PC-3 (cell line): ENCODE results near the gene RBSN. TPM values are rescaled to one million over a fixed set of nuclear protein-coding genes. Genes with fewer than 3 reads are reported as not detected.

Experiments
- ATAC-seq: fragments of 200-7000 bp; cut with Tn5 transposase; 2 replicates; pipeline ENCODE4 v1.9.1; 2020; ENCODE audit warnings: mild to moderate bottlenecking, moderate library complexity
- BruUV-seq: library from RNA; stranded (reverse); fragments of 400-500 nt; replicated peaks from 2 replicates; lab custom pipeline; 2021; lab: Mats Ljungman, UMichigan
- CTCF ChIA-PET: fragments of 300-600 bp; sonication (Branson Sonifier 250); formaldehyde crosslinking; loops from one replicate; lab custom pipeline; 2022; ENCODE audit warnings: antibody characterized with exemption; lab: Charles Lee
- POLR2A ChIA-PET: fragments of 300-600 bp; sonication (Branson Sonifier 250); formaldehyde crosslinking; loops from one replicate; lab custom pipeline; 2022; ENCODE audit warnings: antibody characterized with exemption; ENCODE audit not compliant: unreplicated experiment; lab: Charles Lee
- DNase-seq: peaks from one replicate; pipeline ENCODE4 v3.0.0-alpha.2; 2015
- H2AFZ ChIP-seq: fragments of 300-600 bp; sonication (generic); 2 replicates; pipeline ENCODE4 v1.6.0; 2016; ENCODE audit warnings: antibody characterized with exemption, low read length
- H3F3A ChIP-seq: fragments of 300-600 bp; sonication (generic); one replicate; pipeline ENCODE4 v1.6.0; 2017; ENCODE audit warnings: antibody characterized with exemption, low read length, control low read depth, mild to moderate bottlenecking; ENCODE audit not compliant: unreplicated experiment
- H3K27ac ChIP-seq: fragments of 300-600 bp; sonication (generic); 2 replicates; pipeline ENCODE4 v1.5.1; 2016; ENCODE audit warnings: mild to moderate bottlenecking, low read length
- H3K27me3 ChIP-seq: fragments of 300-600 bp; sonication (generic); 2 replicates; pipeline ENCODE4 v1.6.1; 2016; ENCODE audit warnings: low read length, mixed read lengths
- H3K36me3 ChIP-seq: fragments of 300-600 bp; sonication (generic); 2 replicates; pipeline ENCODE4 v1.6.1; 2016; ENCODE audit warnings: low read depth, mixed run types, low read length, mixed read lengths
- H3K4me1 ChIP-seq: fragments of 300-600 bp; sonication (generic); 2 replicates; pipeline ENCODE4 v1.5.1; 2016; ENCODE audit warnings: low read length; ENCODE audit not compliant: insufficient read depth
- H3K4me2 ChIP-seq: fragments of 300-600 bp; sonication (generic); 2 replicates; pipeline ENCODE4 v1.6.0; 2016; ENCODE audit warnings: low read length
- H3K4me3 ChIP-seq: fragments of 300-600 bp; sonication (generic); 2 replicates; pipeline ENCODE4 v1.5.1; 2016; ENCODE audit warnings: mild to moderate bottlenecking, low read length, mixed read lengths
- H3K79me2 ChIP-seq: fragments of 300-600 bp; sonication (generic); 2 replicates; pipeline ENCODE4 v1.6.1; 2017; ENCODE audit warnings: low read length, mixed read lengths
- H3K9ac ChIP-seq: fragments of 300-600 bp; sonication (generic); 2 replicates; pipeline ENCODE4 v1.6.0; 2016; ENCODE audit warnings: mild to moderate bottlenecking, low read length
- H3K9me2 ChIP-seq: fragments of 300-600 bp; sonication (generic); replicated peaks from 2 replicates; pipeline ENCODE4 v1.6.1; 2016; ENCODE audit warnings: mixed run types, low read length, mixed read lengths
- H3K9me3 ChIP-seq: fragments of 300-600 bp; sonication (generic); 2 replicates; pipeline ENCODE4 v1.6.1; 2016; ENCODE audit warnings: low read length, mixed read lengths
- H4K20me1 ChIP-seq: fragments of 300-600 bp; sonication (generic); 2 replicates; pipeline ENCODE4 v1.6.1; 2016; ENCODE audit warnings: low read length, mixed read lengths
- CTCF ChIP-seq: fragments of 300-600 bp; sonication (generic); conservative IDR thresholded peaks from 2 replicates; pipeline ENCODE4 v1.5.1; 2017; ENCODE audit warnings: antibody characterized with exemption, low read depth, mild to moderate bottlenecking, low read length
- EZH2 ChIP-seq: fragments of 300-600 bp; sonication (generic); IDR thresholded peaks from one replicate; pipeline ENCODE4 v1.6.1; 2017; ENCODE audit warnings: antibody characterized with exemption, mild to moderate bottlenecking, low read length; ENCODE audit not compliant: unreplicated experiment
- EZH2phosphoT487 ChIP-seq: fragments of 300-600 bp; sonication (generic); IDR thresholded peaks from 2 replicates; pipeline ENCODE4 v1.6.1; 2018; ENCODE audit warnings: mild to moderate bottlenecking, antibody characterized with exemption, low read length, borderline replicate concordance
- intact Hi-C: fragments of 100-400 bp; cut with micrococcal nuclease; formaldehyde crosslinking; loops from 2 replicates; pipeline ENCODE4 v1.9.0; 2023
- total RNA-seq: library from RNA; depleted of rRNA; stranded (reverse); fragments of >200 nt; gene quantifications from 2 replicates; pipeline ENCODE4 v1.2.3, GENCODE V29; 2014

RBSN gene
- total RNA-seq, 1 experiment from 2014 or later: 18.7 TPM

GRCh38 chr3:15108082-15108545, 9.2 kb upstream of the RBSN start:
- intact Hi-C loops: loop anchor here (1.0 to 5.0 kb wide), 5 partner anchors 99 to 449 kb away; partner anchors contain the start of gene CAPN7
- Histone ChIP-seq H3K9ac (no peak overlapping the region), H3K4me2 (peak overlapping the region; percentile 35; the same call in 1 of the 2 replicates), H3K79me2 (no peaks in the 10 kb centered on the region), H3K4me1 (peaks cover under 1% of the 10 kb centered on the region; the same call in 1 of the 2 replicates), H3K9me2 (no peaks in the 10 kb centered on the region), H3K27me3 (no peaks in the 10 kb centered on the region), H4K20me1 (no peaks in the 10 kb centered on the region), H3K9me3 (no peaks in the 10 kb centered on the region), H3F3A (no peaks in the 10 kb centered on the region), H3K36me3 (no peaks in the 10 kb centered on the region), H2AFZ (peak overlapping the region; percentile 54; the same call in 1 of the 2 replicates), H3K4me3 (no peak overlapping the region), H3K27ac (no peak overlapping the region)
- ATAC-seq (peak; percentile 94), DNase-seq (peak; percentile 78)
- TF ChIP-seq EZH2 (no peak), CTCF (peak; percentile 92), EZH2phosphoT487 (no peak)
- ChIA-PET CTCF (interaction anchor here (0.6 to 1.0 kb wide), 3 partner anchors 97 to 160 kb away, joined by 3 to 5 read pairs (median 3); partner anchors contain the start of gene CAPN7), POLR2A (no interaction called here)
- BruUV-seq: no TSS peak

- Histone ChIP-seq H2AFZ (no peak overlapping the region), H3F3A (no peaks in the 10 kb centered on the region), H3K27ac (no peak overlapping the region), H3K9me3 (no peaks in the 10 kb centered on the region), H3K79me2 (no peaks in the 10 kb centered on the region), H3K9me2 (no peaks in the 10 kb centered on the region), H3K9ac (no peak overlapping the region), H3K4me1 (peaks cover 8% of the 10 kb centered on the region; the same call in 1 of the 2 replicates), H3K4me3 (no peak overlapping the region), H3K36me3 (no peaks in the 10 kb centered on the region), H3K27me3 (no peaks in the 10 kb centered on the region), H4K20me1 (no peaks in the 10 kb centered on the region), H3K4me2 (no peak overlapping the region)
- intact Hi-C loops: loop anchor here (5.0 kb wide), 4 partner anchors 100 to 300 kb away; partner anchors contain the start of gene CAPN7
- CTCF ChIA-PET: interaction anchor here (0.6 to 1.0 kb wide), 3 partner anchors 98 to 161 kb away, joined by 3 to 5 read pairs (median 3); partner anchors contain the start of gene CAPN7
- peak; percentile 41 for ATAC-seq
- no peak for DNase-seq
- POLR2A ChIA-PET: no interaction called here
- no peak for TF ChIP-seq CTCF
- TF ChIP-seq EZH2phosphoT487: no peak
- no peak for TF ChIP-seq EZH2
- no TSS peak for BruUV-seq
Measured at GRCh38 chr3:15107075-15107947, 8.4 kb upstream of the RBSN start.
